Measurements from ENCODE around the gene FKBP15. TPM values are rescaled to one million over a fixed set of nuclear protein-coding genes. Genes with fewer than 3 reads are reported as not detected.
A peak's percentile ranks its signal among the peaks of the same experiment; 100 is the strongest.

Gene FKBP15
- total RNA-seq, 1 donor from 2014 or later: 18.2 TPM

DNA sequence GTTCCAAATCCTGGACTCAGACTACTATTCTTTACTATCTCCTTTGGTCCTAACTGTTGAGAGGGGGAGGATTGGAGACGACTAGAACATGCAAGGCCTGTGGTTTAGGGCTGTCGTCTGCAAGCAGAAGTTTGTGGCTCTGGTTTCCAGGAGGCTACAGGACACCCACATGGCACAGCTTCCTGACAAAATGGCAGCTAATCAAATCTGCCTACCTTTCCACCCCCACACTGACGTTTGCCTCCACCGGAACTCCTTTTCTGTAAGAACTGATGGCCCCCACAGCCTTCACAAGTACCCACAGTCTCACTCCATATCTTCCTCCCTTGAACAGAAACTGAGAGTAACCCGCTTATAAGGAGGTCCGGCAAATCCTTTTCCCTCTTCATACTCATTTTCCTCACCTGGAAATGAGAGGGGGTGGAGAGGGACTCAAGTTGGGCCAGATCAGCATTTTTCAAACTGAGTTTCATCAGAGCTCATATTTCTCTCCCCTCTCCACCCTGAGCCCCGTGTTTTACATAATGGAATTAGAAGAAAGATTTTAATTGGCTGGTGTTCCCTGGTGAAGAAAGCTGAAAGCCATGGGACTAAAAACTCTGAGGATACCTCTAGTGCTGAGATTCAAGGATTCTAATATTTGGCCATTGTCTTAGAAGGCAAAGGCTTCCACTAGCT lies 65.0 kb downstream of the FKBP15 start:
- no peak for DNase-seq
- TF ChIP-seq CTCF (IDR thresholded peaks at IDR 0.05; ENCODE audit: partially characterized antibody, unreplicated experiment): no peak
- Mint-ChIP-seq H3K4me1 (ENCODE audit: low read depth, unreplicated experiment) (peaks cover 10% of the 10 kb centered on the region), H3K36me3 (ENCODE audit: unreplicated experiment) (no peaks in the 10 kb centered on the region), H3K27me3 (ENCODE audit: unreplicated experiment) (no peaks in the 10 kb centered on the region), H3K4me3 (ENCODE audit: unreplicated experiment) (no peak overlapping the region), H3K9me3 (ENCODE audit: unreplicated experiment) (no peaks in the 10 kb centered on the region), H3K27ac (ENCODE audit: unreplicated experiment) (no peak overlapping the region)

DNA sequence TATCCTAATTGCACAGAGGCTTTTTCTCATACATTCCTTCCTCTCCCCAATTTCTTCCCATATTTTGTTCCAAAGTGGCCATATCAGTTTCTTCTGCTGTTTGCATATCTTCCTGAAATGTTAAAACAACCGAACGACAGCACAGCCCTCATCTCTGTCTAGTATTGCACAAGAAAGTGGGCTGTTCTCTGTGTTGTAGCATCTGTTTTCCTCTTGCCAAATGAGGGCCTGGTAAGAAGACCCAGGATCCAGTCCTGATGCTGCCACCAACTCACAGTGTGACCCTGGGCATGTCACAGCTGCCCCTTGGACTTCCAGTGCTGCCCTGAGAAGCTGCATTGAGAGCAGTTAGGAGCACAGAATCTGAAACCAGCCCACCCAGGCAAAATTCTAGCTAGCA lies 66.1 kb downstream of the FKBP15 start:
- H3K27me3 Mint-ChIP-seq (ENCODE audit: unreplicated experiment): no peaks in the 10 kb centered on the region
- no peaks in the 10 kb centered on the region for H3K36me3 Mint-ChIP-seq (ENCODE audit: unreplicated experiment)

GRCh38 chr9:113154471-113154870 lies 66.6 kb downstream of the FKBP15 start:
- H3K36me3 Mint-ChIP-seq (ENCODE audit: unreplicated experiment): no peaks in the 10 kb centered on the region
- no peak overlapping the region for H3K4me3 Mint-ChIP-seq (ENCODE audit: unreplicated experiment)
- no peak overlapping the region for H3K27ac Mint-ChIP-seq (ENCODE audit: unreplicated experiment)
- peaks cover 2% of the 10 kb centered on the region for H3K9me3 Mint-ChIP-seq (ENCODE audit: unreplicated experiment)
- DNase-seq: no peak
- peaks cover 2% of the 10 kb centered on the region for H3K27me3 Mint-ChIP-seq (ENCODE audit: unreplicated experiment)
- TF ChIP-seq CTCF (IDR thresholded peaks at IDR 0.05; ENCODE audit: partially characterized antibody, unreplicated experiment): no peak
- H3K4me1 Mint-ChIP-seq (ENCODE audit: low read depth, unreplicated experiment): peaks cover 6% of the 10 kb centered on the region

More for the DNA sequence above, 66.1 kb downstream of the FKBP15 start:
- Mint-ChIP-seq H3K4me3 (ENCODE audit: unreplicated experiment) (no peak overlapping the region), H3K9me3 (ENCODE audit: unreplicated experiment) (peaks cover 2% of the 10 kb centered on the region), H3K27ac (ENCODE audit: unreplicated experiment) (no peak overlapping the region), H3K4me1 (ENCODE audit: low read depth, unreplicated experiment) (peaks cover 6% of the 10 kb centered on the region)
- DNase-seq: no peak
- no peak for TF ChIP-seq CTCF (IDR thresholded peaks at IDR 0.05; ENCODE audit: partially characterized antibody, unreplicated experiment)

GRCh38 chr9:113153599-113153998 lies 67.5 kb downstream of the FKBP15 start:
- no peak for TF ChIP-seq CTCF (IDR thresholded peaks at IDR 0.05; ENCODE audit: partially characterized antibody, unreplicated experiment)
- H3K4me1 Mint-ChIP-seq (ENCODE audit: low read depth, unreplicated experiment): peaks cover 6% of the 10 kb centered on the region
- peaks cover 2% of the 10 kb centered on the region for H3K27me3 Mint-ChIP-seq (ENCODE audit: unreplicated experiment)

DNA sequence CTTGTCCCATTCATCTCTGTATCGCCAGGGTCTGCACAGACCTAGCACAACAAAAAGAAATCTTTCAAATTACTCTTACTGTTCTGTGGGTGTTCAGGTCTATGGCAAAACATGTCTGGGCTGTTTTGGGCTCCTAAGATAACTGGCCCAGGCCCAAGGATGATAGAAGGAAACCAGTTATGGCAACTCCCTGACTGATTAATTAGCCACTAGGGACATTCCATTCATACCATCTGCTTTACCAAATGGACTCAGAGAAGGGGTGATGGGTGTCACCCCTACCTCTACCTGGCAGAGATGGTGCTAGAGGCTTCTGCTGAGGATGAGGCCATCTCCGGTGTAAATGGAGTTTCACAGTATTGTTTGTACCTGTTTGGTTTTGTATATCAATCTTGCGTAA lies 68.4 kb downstream of the FKBP15 start:
- no peak for DNase-seq
- peaks cover 3% of the 10 kb centered on the region for H3K27me3 Mint-ChIP-seq (ENCODE audit: unreplicated experiment)
- peaks cover 6% of the 10 kb centered on the region for H3K4me1 Mint-ChIP-seq (ENCODE audit: low read depth, unreplicated experiment)
- peaks cover 2% of the 10 kb centered on the region for H3K9me3 Mint-ChIP-seq (ENCODE audit: unreplicated experiment)
- H3K27ac Mint-ChIP-seq (ENCODE audit: unreplicated experiment): peak overlapping the region; percentile 14
- H3K4me3 Mint-ChIP-seq (ENCODE audit: unreplicated experiment): peak overlapping the region; percentile 67
- TF ChIP-seq CTCF (IDR thresholded peaks at IDR 0.05; ENCODE audit: partially characterized antibody, unreplicated experiment): no peak
- H3K36me3 Mint-ChIP-seq (ENCODE audit: unreplicated experiment): no peaks in the 10 kb centered on the region

More at GRCh38 chr9:113153599-113153998, 67.5 kb downstream of the FKBP15 start:
- H3K36me3 Mint-ChIP-seq (ENCODE audit: unreplicated experiment): no peaks in the 10 kb centered on the region
- no peak overlapping the region for H3K4me3 Mint-ChIP-seq (ENCODE audit: unreplicated experiment)
- no peak for DNase-seq
- H3K27ac Mint-ChIP-seq (ENCODE audit: unreplicated experiment): no peak overlapping the region
- H3K9me3 Mint-ChIP-seq (ENCODE audit: unreplicated experiment): peaks cover 2% of the 10 kb centered on the region
